Activated naive CD8-positive, alpha-beta T cell treated with anti-CD3 and anti-CD28 coated beads for 36 hours (primary cell): ENCODE measurements around the gene HAVCR2. TPM values are rescaled to one million over a fixed set of nuclear protein-coding genes. Genes with fewer than 3 reads are reported as not detected.

ENCODE experiments used
- total RNA-seq, 2 experiments: library from RNA; stranded (reverse); gene quantifications; one replicate each; pipeline ENCODE4 v1.2.3, GENCODE V29; 2021

Gene HAVCR2
- total RNA-seq, 2 experiments from 2014 or later = 24.6 to 25.2 TPM

Other genes starting within 250 kb of the HAVCR2 start
- 1 to 10 TPM; 1.2 to 1.3 TPM for gene TIMD4, start 145.8 kb downstream of the HAVCR2 start, total RNA-seq
- under 1 TPM; 0.22 to 0.89 TPM for gene HAVCR1, start 49.9 kb downstream of the HAVCR2 start, total RNA-seq
- gene MED7, start 33.8 kb upstream of the HAVCR2 start, total RNA-seq = 10 to 100 TPM; 14.2 to 15.4 TPM
- gene GARIN3, start 57.2 kb upstream of the HAVCR2 start, total RNA-seq = under 1 TPM; 0.46 to 0.47 TPM
- 100 to 1,000 TPM; 200 to 204 TPM for gene ITK, start 71.8 kb upstream of the HAVCR2 start, total RNA-seq
- 100 to 1,000 TPM; 324 to 325 TPM for gene CYFIP2, start 157.1 kb upstream of the HAVCR2 start, total RNA-seq